BJ (cell line): ENCODE data around the gene FOSL2. TPM values are rescaled to one million over a fixed set of nuclear protein-coding genes. Genes with fewer than 3 reads are reported as not detected.

ENCODE experiments used
- CTCF ChIA-PET: fragments of 350-600 bp; formaldehyde crosslinking; extraction: SDS; loops from one replicate; lab custom pipeline; 2021; ENCODE audit warnings: antibody characterized with exemption, inconsistent platforms; lab: Yijun Ruan, JAX
- POLR2A ChIA-PET: fragments of 300-600 bp; sonication (Branson Sonifier 250); formaldehyde crosslinking; extraction: SDS; loops from one replicate; lab custom pipeline; 2021; ENCODE audit warnings: antibody characterized with exemption; lab: Charles Lee
- DNase-seq: peaks from one replicate; pipeline ENCODE4 v3.0.0-alpha.2; 2011; ENCODE audit warnings: low read depth
- H3K27me3 ChIP-seq: 2 replicates; pipeline ENCODE4 v1.6.0; 2011; ENCODE audit warnings: low read length; ENCODE audit not compliant: control insufficient read depth, insufficient read depth
- H3K36me3 ChIP-seq: 2 replicates; pipeline ENCODE4 v1.5.1; 2011; ENCODE audit warnings: low read length; ENCODE audit not compliant: control insufficient read depth, insufficient read depth
- H3K4me3 ChIP-seq: 2 replicates; pipeline ENCODE4 v1.5.1; 2011; ENCODE audit warnings: low read depth, mild to moderate bottlenecking, control low read depth, low read length
- CTCF ChIP-seq: IDR thresholded peaks from 2 replicates; pipeline ENCODE4 v1.5.1; 2011; ENCODE audit warnings: low read depth, mild to moderate bottlenecking, control low read depth, inconsistent platforms, low read length, moderate library complexity; ENCODE audit not compliant: insufficient read depth
- polyA plus RNA-seq: library from polyadenylated mRNA; depleted of rRNA; stranded (reverse); fragments of >200 nt; gene quantifications from 2 replicates; pipeline ENCODE4 v1.2.3, GENCODE V29; 2011

Gene FOSL2
- polyA plus RNA-seq, 1 experiment: 52.5 TPM

- no peak for TF ChIP-seq CTCF
- Histone ChIP-seq H3K36me3 (no peaks in the 10 kb centered on the region; the same call in 1 of the 2 replicates), H3K27me3 (no peaks in the 10 kb centered on the region), H3K4me3 (peak overlapping the region; percentile 51)
- ChIA-PET POLR2A (interaction anchor here (0.5 to 0.9 kb wide), 7 partner anchors 34 to 651 kb away, joined by 3 to 14 read pairs (median 3); no protein-coding TSS in a partner anchor), CTCF (interaction anchor here (0.9 to 1.3 kb wide), 4 partner anchors 9 to 637 kb away, joined by 3 to 4 read pairs (median 3); no protein-coding TSS in a partner anchor)
- DNase-seq: no peak
Measured at GRCh38 chr2:28390746-28391563, 1.7 kb upstream of the FOSL2 start.

GRCh38 chr2:28391564-28392296 is 928 bp upstream of the FOSL2 start:
- peak; percentile 55 for DNase-seq
- Histone ChIP-seq H3K4me3 (peak overlapping the region; percentile 51), H3K36me3 (no peaks in the 10 kb centered on the region; the same call in 1 of the 2 replicates), H3K27me3 (no peaks in the 10 kb centered on the region)
- TF ChIP-seq CTCF: no peak
- ChIA-PET CTCF (interaction anchor here (1.0 to 1.3 kb wide), 4 partner anchors 110 to 637 kb away, joined by 3 to 6 read pairs (median 4); no protein-coding TSS in a partner anchor), POLR2A (interaction anchor here (0.5 to 0.6 kb wide), 4 partner anchors 118 to 652 kb away, joined by 3 read pairs; no protein-coding TSS in a partner anchor)

GRCh38 chr2:28393114-28393836 is 617 bp downstream of the FOSL2 start:
- Histone ChIP-seq H3K36me3 (peaks cover under 1% of the 10 kb centered on the region; the same call in 1 of the 2 replicates), H3K4me3 (peak overlapping the region; percentile 97), H3K27me3 (no peaks in the 10 kb centered on the region)
- TF ChIP-seq CTCF: no peak
- ChIA-PET POLR2A (interaction anchor here (0.6 kb wide), 1 partner anchor 123 kb away, joined by 7 read pairs; no protein-coding TSS in a partner anchor), CTCF (interaction anchor here (0.6 to 1.2 kb wide), 4 partner anchors 21 to 588 kb away, joined by 3 to 6 read pairs (median 3); no protein-coding TSS in a partner anchor)
- no peak for DNase-seq

GRCh38 chr2:28394331-28394877 is 1.7 kb downstream of the FOSL2 start:
- ChIA-PET CTCF (no interaction called here), POLR2A (interaction anchor here (0.7 kb wide), 1 partner anchor 14 kb away, joined by 4 read pairs; no protein-coding TSS in a partner anchor)
- Histone ChIP-seq H3K4me3 (peak overlapping the region; percentile 97), H3K27me3 (no peaks in the 10 kb centered on the region), H3K36me3 (peaks cover 2% of the 10 kb centered on the region)
- no peak for DNase-seq
- TF ChIP-seq CTCF: no peak
